ENCODE data around the gene FBXO9.

The FBXO9 gene

DNA sequence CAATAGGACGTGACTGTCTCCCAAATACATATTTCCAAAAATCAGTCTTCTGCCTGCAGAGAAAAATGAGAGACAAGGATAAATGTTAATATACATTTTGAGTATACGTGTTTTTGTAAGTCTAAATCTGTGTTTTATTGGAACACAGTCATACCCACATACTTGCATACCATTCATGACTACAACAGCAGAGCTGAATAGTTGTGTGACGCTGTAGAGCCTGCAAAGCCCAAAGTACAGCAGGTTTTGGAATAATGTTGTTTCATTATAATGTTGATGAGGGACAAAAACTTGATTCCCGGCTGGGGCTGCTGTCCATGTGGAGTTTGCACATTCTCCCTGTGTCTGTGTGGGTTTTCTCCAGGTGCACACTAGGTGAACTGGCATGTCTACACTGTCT, 23.8 kb upstream of the FBXO9 start:
- H3K4me3 ChIP-seq (replicated peaks; ENCODE audit: low read depth, low read length), result no peak overlapping the region
- TF ChIP-seq, protein P1, sequence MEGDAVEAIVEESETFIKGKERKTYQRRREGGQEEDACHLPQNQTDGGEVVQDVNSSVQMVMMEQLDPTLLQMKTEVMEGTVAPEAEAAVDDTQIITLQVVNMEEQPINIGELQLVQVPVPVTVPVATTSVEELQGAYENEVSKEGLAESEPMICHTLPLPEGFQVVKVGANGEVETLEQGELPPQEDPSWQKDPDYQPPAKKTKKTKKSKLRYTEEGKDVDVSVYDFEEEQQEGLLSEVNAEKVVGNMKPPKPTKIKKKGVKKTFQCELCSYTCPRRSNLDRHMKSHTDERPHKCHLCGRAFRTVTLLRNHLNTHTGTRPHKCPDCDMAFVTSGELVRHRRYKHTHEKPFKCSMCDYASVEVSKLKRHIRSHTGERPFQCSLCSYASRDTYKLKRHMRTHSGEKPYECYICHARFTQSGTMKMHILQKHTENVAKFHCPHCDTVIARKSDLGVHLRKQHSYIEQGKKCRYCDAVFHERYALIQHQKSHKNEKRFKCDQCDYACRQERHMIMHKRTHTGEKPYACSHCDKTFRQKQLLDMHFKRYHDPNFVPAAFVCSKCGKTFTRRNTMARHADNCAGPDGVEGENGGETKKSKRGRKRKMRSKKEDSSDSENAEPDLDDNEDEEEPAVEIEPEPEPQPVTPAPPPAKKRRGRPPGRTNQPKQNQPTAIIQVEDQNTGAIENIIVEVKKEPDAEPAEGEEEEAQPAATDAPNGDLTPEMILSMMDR (IDR thresholded peaks at IDR 0.05; ENCODE audit: insufficient read depth, low read length, poor library complexity, severe bottlenecking), result no peak
- H3K27me3 ChIP-seq (replicated peaks; ENCODE audit: control insufficient read depth, insufficient read depth, low read length), result no peaks in the 10 kb centered on the region
- H3K36me3 ChIP-seq (ENCODE audit: control insufficient read depth, insufficient read depth, low read length), result no peaks in the 10 kb centered on the region; the same call in 1 of the 2 replicates
- no peak for DNase-seq (ENCODE audit: extremely low read depth, insufficient read length)

DNA sequence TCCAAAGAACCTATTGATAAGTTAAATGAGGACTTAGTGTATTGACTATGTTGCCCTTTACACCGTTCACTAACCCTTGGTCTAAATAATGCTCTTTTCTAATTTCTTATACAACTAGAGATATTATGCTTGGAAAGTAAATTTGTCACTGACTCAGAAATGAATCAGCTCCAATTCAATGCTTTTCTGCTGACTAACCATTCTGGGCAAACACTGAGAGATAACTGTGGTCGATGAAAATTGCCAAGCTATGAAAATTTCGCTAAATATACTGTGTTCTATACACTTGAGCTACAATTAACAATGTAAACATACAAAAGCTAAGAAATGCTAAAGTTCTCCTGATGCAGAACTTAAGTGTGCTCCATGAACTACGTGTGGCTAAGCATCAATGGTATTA, 23.1 kb upstream of the FBXO9 start:
- DNase-seq (ENCODE audit: extremely low read depth, insufficient read length), result no peak
- TF ChIP-seq, protein P1 (IDR thresholded peaks at IDR 0.05; ENCODE audit: insufficient read depth, low read length, poor library complexity, severe bottlenecking), result no peak
- Histone ChIP-seq H3K4me3 (replicated peaks; ENCODE audit: low read depth, low read length) (no peak overlapping the region), H3K27me3 (replicated peaks; ENCODE audit: control insufficient read depth, insufficient read depth, low read length) (no peaks in the 10 kb centered on the region), H3K36me3 (ENCODE audit: control insufficient read depth, insufficient read depth, low read length) (no peaks in the 10 kb centered on the region; the same call in 1 of the 2 replicates)

DNA sequence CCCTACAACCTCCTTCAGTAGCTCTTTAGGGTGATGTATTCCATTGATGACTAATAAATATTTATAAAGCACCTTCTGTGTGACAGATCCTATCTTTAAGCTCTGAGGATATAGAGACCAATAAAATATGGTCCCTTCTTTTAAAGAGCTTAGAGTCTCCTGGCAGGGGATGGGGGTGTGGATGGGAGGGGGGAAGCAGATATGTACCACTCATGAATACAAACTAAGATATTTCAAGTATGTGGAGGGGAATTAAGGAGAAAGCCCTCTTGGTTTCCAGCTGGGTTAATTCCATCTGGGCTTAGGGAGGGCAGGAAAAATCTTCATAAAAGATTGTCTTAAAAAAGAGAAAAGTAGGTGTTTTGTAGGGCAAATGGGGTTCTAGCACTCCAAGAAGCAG, 21.6 kb upstream of the FBXO9 start:
- Histone ChIP-seq H3K4me3 (replicated peaks; ENCODE audit: low read depth, low read length) (no peak overlapping the region), H3K36me3 (ENCODE audit: control insufficient read depth, insufficient read depth, low read length) (no peaks in the 10 kb centered on the region; the same call in 1 of the 2 replicates), H3K27me3 (replicated peaks; ENCODE audit: control insufficient read depth, insufficient read depth, low read length) (no peaks in the 10 kb centered on the region)
- no peak for DNase-seq (ENCODE audit: extremely low read depth, insufficient read length)
- TF ChIP-seq, protein P1 (IDR thresholded peaks at IDR 0.05; ENCODE audit: insufficient read depth, low read length, poor library complexity, severe bottlenecking), result no peak

DNA sequence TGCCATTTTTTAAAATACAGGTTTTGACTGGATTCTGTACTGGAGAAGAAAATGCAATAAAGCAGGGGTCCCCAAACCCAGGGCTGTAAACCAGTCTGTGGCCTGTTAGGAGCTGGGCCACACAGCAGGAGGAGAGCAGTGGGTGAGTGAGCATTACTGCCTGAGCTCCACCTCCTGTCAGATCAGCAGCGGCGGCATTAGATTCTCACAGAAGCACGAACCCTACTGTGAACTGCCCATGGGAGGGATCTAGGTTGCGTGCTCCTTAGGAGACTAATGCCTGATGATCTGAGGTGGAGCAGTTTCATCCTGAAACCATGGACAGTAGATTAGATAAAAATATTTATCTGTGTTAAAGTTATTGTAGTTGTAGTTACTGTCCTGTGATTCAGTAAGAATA, 21.1 kb upstream of the FBXO9 start:
- no peak for DNase-seq (ENCODE audit: extremely low read depth, insufficient read length)
- no peaks in the 10 kb centered on the region for H3K27me3 ChIP-seq (replicated peaks; ENCODE audit: control insufficient read depth, insufficient read depth, low read length)
- TF ChIP-seq, protein P1 (IDR thresholded peaks at IDR 0.05; ENCODE audit: insufficient read depth, low read length, poor library complexity, severe bottlenecking), result no peak
- no peak overlapping the region for H3K4me3 ChIP-seq (replicated peaks; ENCODE audit: low read depth, low read length)
- H3K36me3 ChIP-seq (ENCODE audit: control insufficient read depth, insufficient read depth, low read length), result no peaks in the 10 kb centered on the region; the same call in 1 of the 2 replicates

DNA sequence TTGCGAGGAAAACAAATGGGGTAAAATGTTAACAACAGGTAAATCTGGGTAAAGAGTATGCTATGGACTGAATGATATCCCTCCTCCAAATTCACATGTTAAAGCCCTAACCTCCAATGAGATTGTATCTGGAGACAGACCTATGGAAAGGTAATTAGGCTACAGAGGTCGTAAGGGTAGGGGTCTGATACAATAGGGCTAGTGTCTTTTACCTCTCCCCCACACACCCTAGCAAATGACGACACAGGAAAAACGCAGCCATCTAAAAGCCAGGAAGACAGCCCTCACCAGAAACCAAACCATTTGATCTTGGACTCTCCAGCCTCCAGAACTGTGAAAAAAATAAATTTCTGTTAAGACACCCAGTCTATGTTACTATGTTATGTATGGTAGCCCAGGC, 20.6 kb upstream of the FBXO9 start:
- no peaks in the 10 kb centered on the region; the same call in 1 of the 2 replicates for H3K36me3 ChIP-seq (ENCODE audit: control insufficient read depth, insufficient read depth, low read length)
- no peak for DNase-seq (ENCODE audit: extremely low read depth, insufficient read length)
- no peak overlapping the region for H3K4me3 ChIP-seq (replicated peaks; ENCODE audit: low read depth, low read length)
- H3K27me3 ChIP-seq (replicated peaks; ENCODE audit: control insufficient read depth, insufficient read depth, low read length), result no peaks in the 10 kb centered on the region
- TF ChIP-seq, protein P1 (IDR thresholded peaks at IDR 0.05; ENCODE audit: insufficient read depth, low read length, poor library complexity, severe bottlenecking), result no peak
